IMR-90 (cell line): Measurements from ENCODE around the gene GLP2R. TPM values are rescaled to one million over a fixed set of nuclear protein-coding genes. Genes with fewer than 3 reads are reported as not detected.

Source experiments
- ATAC-seq: fragments of 200-7000 bp; cut with Tn5 transposase; 2 replicates; pipeline ENCODE4 v1.9.1; 2020; ENCODE audit warnings: low read depth, mild to moderate bottlenecking, moderate library complexity
- BruUV-seq: library from RNA; stranded (reverse); fragments of 400-500 nt; replicated peaks from 2 replicates; lab custom pipeline; 2021; lab: Mats Ljungman, UMichigan
- CTCF ChIA-PET: fragments of 300-600 bp; formaldehyde crosslinking; extraction: SDS; loops from one replicate; lab custom pipeline; 2021; ENCODE audit warnings: antibody characterized with exemption; lab: Yijun Ruan, JAX
- POLR2A ChIA-PET: fragments of 300-600 bp; sonication (Branson Sonifier 250); formaldehyde crosslinking; loops from one replicate; lab custom pipeline; 2022; ENCODE audit warnings: antibody characterized with exemption; ENCODE audit not compliant: unreplicated experiment; lab: Charles Lee
- DNase-seq: peaks from one replicate; pipeline ENCODE4 v3.0.0; 2013
- H2AFZ ChIP-seq: replicated peaks from 2 replicates; pipeline ENCODE3; 2013; ENCODE audit warnings: low read length, mild to moderate bottlenecking; ENCODE audit not compliant: poor library complexity
- H2AK5ac ChIP-seq: 2 replicates; pipeline ENCODE4 v1.6.1; 2013; ENCODE audit warnings: low read depth, low read length, inconsistent platforms
- H2AK9ac ChIP-seq: replicated peaks from 2 replicates; pipeline ENCODE3; 2013; ENCODE audit warnings: mild to moderate bottlenecking, low read depth, low read length, moderate library complexity; ENCODE audit not compliant: poor library complexity
- H2BK120ac ChIP-seq: 2 replicates; pipeline ENCODE4 v1.6.1; 2013; ENCODE audit warnings: low read depth, low read length, inconsistent platforms
- H2BK15ac ChIP-seq: 3 replicates; pipeline ENCODE4 v1.6.1; 2013; ENCODE audit warnings: low read depth, low read length, inconsistent platforms
- H2BK20ac ChIP-seq: 2 replicates; pipeline ENCODE4 v1.6.1; 2013; ENCODE audit warnings: low read depth, mild to moderate bottlenecking, inconsistent platforms, low read length, moderate library complexity
- H2BK5ac ChIP-seq: 2 replicates; pipeline ENCODE4 v1.6.1; 2013; ENCODE audit warnings: mild to moderate bottlenecking, low read depth, low read length, inconsistent platforms; ENCODE audit not compliant: poor library complexity, severe bottlenecking
- H3K14ac ChIP-seq: replicated peaks from 2 replicates; pipeline ENCODE4 v1.6.1; 2013; ENCODE audit warnings: low read depth, low read length, inconsistent platforms
- H3K18ac ChIP-seq: 2 replicates; pipeline ENCODE4 v1.6.1; 2013; ENCODE audit warnings: low read depth, low read length, control low read depth
- H3K23ac ChIP-seq: 2 replicates; pipeline ENCODE4 v1.6.1; 2013; ENCODE audit warnings: low read depth, low read length, inconsistent platforms
- H3K27ac ChIP-seq: 2 replicates; pipeline ENCODE4 v1.5.1; 2013; ENCODE audit warnings: mild to moderate bottlenecking, control low read depth, low read length; ENCODE audit not compliant: insufficient read depth
- H3K27me3 ChIP-seq: 2 replicates; pipeline ENCODE4 v1.6.1; 2013; ENCODE audit warnings: low read length; ENCODE audit not compliant: control insufficient read depth, insufficient read depth
- H3K36me3 ChIP-seq: 2 replicates; pipeline ENCODE4 v1.6.1; 2013; ENCODE audit warnings: low read length, mixed read lengths; ENCODE audit not compliant: control insufficient read depth, insufficient read depth
- H3K4ac ChIP-seq: 2 replicates; pipeline ENCODE4 v1.6.1; 2013; ENCODE audit warnings: low read depth, low read length, inconsistent platforms
- H3K4me1 ChIP-seq: 2 replicates; pipeline ENCODE4 v1.6.1; 2013; ENCODE audit warnings: low read length, mixed read lengths; ENCODE audit not compliant: control insufficient read depth, insufficient read depth
- H3K4me2 ChIP-seq: 2 replicates; pipeline ENCODE4 v1.6.1; 2013; ENCODE audit warnings: low read depth, mild to moderate bottlenecking, control low read depth, low read length, moderate library complexity
- H3K4me3 ChIP-seq: 2 replicates; pipeline ENCODE4 v1.5.1; 2013; ENCODE audit warnings: low read depth, mild to moderate bottlenecking, control low read depth, low read length, moderate library complexity; ENCODE audit not compliant: insufficient read depth
- H3K56ac ChIP-seq: 2 replicates; pipeline ENCODE4 v1.6.1; 2013; ENCODE audit warnings: low read length, inconsistent platforms; ENCODE audit not compliant: insufficient read depth; ENCODE audit errors: extremely low read depth
- H3K79me1 ChIP-seq, 2 experiments: 2 replicates each; pipeline ENCODE4 v1.6.1; 2013; ENCODE audit warnings: low read length in 2 of 2, inconsistent platforms in 1 of 2, low read depth in 1 of 2
- H3K9ac ChIP-seq: 2 replicates; pipeline ENCODE4 v1.6.1; 2013; ENCODE audit warnings: low read depth, low read length, control low read depth
- H3K9me1 ChIP-seq: 2 replicates; pipeline ENCODE4 v1.6.1; 2013; ENCODE audit warnings: low read length, inconsistent platforms; ENCODE audit not compliant: insufficient read depth
- H3K9me3 ChIP-seq: 2 replicates; pipeline ENCODE4 v1.6.1; 2013; ENCODE audit warnings: low read length; ENCODE audit not compliant: control insufficient read depth, insufficient read depth
- H4K20me1 ChIP-seq: 2 replicates; pipeline ENCODE4 v1.6.1; 2013; ENCODE audit warnings: low read length, inconsistent platforms; ENCODE audit not compliant: insufficient read depth
- H4K5ac ChIP-seq: 2 replicates; pipeline ENCODE4 v1.6.1; 2013; ENCODE audit warnings: mild to moderate bottlenecking, low read depth, low read length, control low read depth
- H4K8ac ChIP-seq, 2 experiments: 2 replicates each; pipeline ENCODE4 v1.6.1; 2013; ENCODE audit warnings: low read depth in 2 of 2, low read length in 2 of 2, control low read depth in 1 of 2, inconsistent platforms in 1 of 2
- H4K91ac ChIP-seq: 2 replicates; pipeline ENCODE4 v1.6.1; 2013; ENCODE audit warnings: low read depth, low read length, inconsistent platforms; ENCODE audit not compliant: insufficient read depth
- BHLHE40 ChIP-seq: fragments of 150-350 bp; IDR thresholded peaks from 2 replicates; pipeline ENCODE4 v1.6.1; 2016; ENCODE audit warnings: mild to moderate bottlenecking, low read depth, low read length
- CEBPB ChIP-seq: IDR thresholded peaks from 2 replicates; pipeline ENCODE4 v1.6.1; 2012; ENCODE audit warnings: low read depth, low read length, improper control_type of control experiment
- CHD1 ChIP-seq: IDR thresholded peaks from 2 replicates; pipeline ENCODE4 v1.6.1; 2012; ENCODE audit warnings: low read depth, low read length, improper control_type of control experiment
- CTCF ChIP-seq: conservative IDR thresholded peaks from 2 replicates; pipeline ENCODE4 v1.5.1; 2012; ENCODE audit warnings: mild to moderate bottlenecking, low read depth, low read length, improper control_type of control experiment
- ELK1 ChIP-seq: fragments of 150-350 bp; IDR thresholded peaks from 2 replicates; pipeline ENCODE4 v1.6.1; 2016; ENCODE audit warnings: low read depth, mild to moderate bottlenecking, low read length, moderate library complexity, borderline replicate concordance
- FOS ChIP-seq: fragments of 150-350 bp; IDR thresholded peaks from 2 replicates; pipeline ENCODE4 v1.6.1; 2016; ENCODE audit warnings: low read depth, low read length
- MAFK ChIP-seq: IDR thresholded peaks from 2 replicates; pipeline ENCODE4 v1.6.1; 2012; ENCODE audit warnings: low read depth, low read length, improper control_type of control experiment
- MAZ ChIP-seq: IDR thresholded peaks from 2 replicates; pipeline ENCODE4 v1.6.1; 2012; ENCODE audit warnings: low read depth, mild to moderate bottlenecking, low read length, improper control_type of control experiment, moderate library complexity, borderline replicate concordance
- MXI1 ChIP-seq: IDR thresholded peaks from 2 replicates; pipeline ENCODE4 v1.6.1; 2012; ENCODE audit warnings: low read depth, mild to moderate bottlenecking, low read length, moderate library complexity, borderline replicate concordance
- NFE2L2 ChIP-seq: fragments of 150-350 bp; IDR thresholded peaks from 2 replicates; pipeline ENCODE4 v1.6.1; 2016; ENCODE audit warnings: low read depth, mild to moderate bottlenecking, low read length
- POLR2A ChIP-seq: IDR thresholded peaks from 2 replicates; pipeline ENCODE4 v1.6.1; 2012; ENCODE audit warnings: mild to moderate bottlenecking, low read depth, low read length
- RAD21 ChIP-seq: IDR thresholded peaks from 2 replicates; pipeline ENCODE4 v1.6.1; 2012; ENCODE audit warnings: low read length, improper control_type of control experiment
- RCOR1 ChIP-seq: IDR thresholded peaks from 2 replicates; pipeline ENCODE4 v1.6.1; 2012; ENCODE audit warnings: mild to moderate bottlenecking, low read length, improper control_type of control experiment; ENCODE audit not compliant: insufficient replicate concordance
- RFX5 ChIP-seq: IDR thresholded peaks from 2 replicates; pipeline ENCODE4 v1.8.0; 2012; ENCODE audit warnings: low read depth, mild to moderate bottlenecking, low read length, moderate library complexity
- SMC3 ChIP-seq: fragments of 150-350 bp; IDR thresholded peaks from 2 replicates; pipeline ENCODE4 v1.6.1; 2016; ENCODE audit warnings: low read depth, mild to moderate bottlenecking, antibody characterized with exemption, low read length, moderate library complexity
- USF2 ChIP-seq: fragments of 150-350 bp; IDR thresholded peaks from 2 replicates; pipeline ENCODE4 v1.6.1; 2017; ENCODE audit warnings: mild to moderate bottlenecking, antibody characterized with exemption, low read length, low read depth
- WGBS, 2 experiments: methylation state at CpG; one replicate each; pipeline versions ENCODE4 v1.1.5 to v1.1.7; 2013; ENCODE audit warnings: missing lambda C conversion rate in 2 of 2; ENCODE audit not compliant: insufficient read length in 1 of 2; ENCODE audit errors: extremely low coverage in 2 of 2; 5-methylcytosine and 5-hydroxymethylcytosine counted together
- dilution Hi-C: fragments of 300-500 bp; cut with HindIII; formaldehyde crosslinking; loops from one replicate; pipeline ENCODE4 v1.14.3; 2018; ENCODE audit warnings: low sequenced_read_pairs; ENCODE audit not compliant: unreplicated experiment
- in situ Hi-C: fragments of 300-500 bp; cut with MboI; formaldehyde crosslinking; loops from 3 replicates; pipeline ENCODE4 v1.14.3; 2019; ENCODE audit warnings: low sequenced_read_pairs, inconsistent platforms, mixed read lengths
- intact Hi-C: fragments of 100-400 bp; cut with micrococcal nuclease; formaldehyde crosslinking; loops from 2 replicates; pipeline ENCODE4 v1.10.0; 2022
- polyA plus RNA-seq, 3 experiments: library from polyadenylated mRNA; depleted of rRNA; stranded (reverse); fragments of >200 nt; gene quantifications; 2 replicates each; pipeline ENCODE4 v1.2.3, GENCODE V29; 2012; ENCODE audit warnings: low replicate concordance in 1 of 3
- total RNA-seq: library from RNA; depleted of rRNA; stranded (reverse); fragments of >200 nt; gene quantifications from 2 replicates; pipeline ENCODE4 v1.2.3, GENCODE V29; 2012

GLP2R gene
- total and polyA plus RNA-seq, 2 of the 4 experiments (the other 2 are of a cell fraction), result 0.07 TPM; not detected in 1

- H2BK120ac ChIP-seq, result no peak overlapping the region
- H3K4me1 ChIP-seq, result no peaks in the 10 kb centered on the region
- peaks cover 2% of the 10 kb centered on the region for H3K9me3 ChIP-seq
- H2AK9ac ChIP-seq, result no peak overlapping the region
- H2BK15ac ChIP-seq, result no peak overlapping the region
- CTCF ChIA-PET, result no interaction called here
- no CpG with 5 or more reads among the region's 5 CpGs for WGBS, 2 experiments
- H3K27me3 ChIP-seq, result no peaks in the 10 kb centered on the region
- H3K27ac ChIP-seq, result no peak overlapping the region
- H2AK5ac ChIP-seq, result no peak overlapping the region
- BruUV-seq, result no TSS peak
- no peaks in the 10 kb centered on the region for H3K9me1 ChIP-seq
- no peak overlapping the region for H3K56ac ChIP-seq
- H3K4me2 ChIP-seq, result no peak overlapping the region
- H2BK5ac ChIP-seq, result no peak overlapping the region
- no peak overlapping the region for H3K9ac ChIP-seq
- POLR2A ChIA-PET, result no interaction called here
- H4K20me1 ChIP-seq, result no peaks in the 10 kb centered on the region
- DNase-seq (no peak), ATAC-seq (no peak)
- no peak overlapping the region for H4K91ac ChIP-seq
- H3K18ac ChIP-seq, result no peak overlapping the region
- intact Hi-C loops (no loop called here), in situ Hi-C loops (no loop called here), dilution Hi-C loops (no loop called here)
- no peaks in the 10 kb centered on the region for H3K36me3 ChIP-seq
- H3K23ac ChIP-seq, result no peak overlapping the region
- no peak overlapping the region for H4K5ac ChIP-seq
- TF ChIP-seq POLR2A, result no peak
- TF ChIP-seq CHD1, result no peak
- TF ChIP-seq RFX5, result no peak
- no peak for TF ChIP-seq USF2
- no peak for TF ChIP-seq FOS
- TF ChIP-seq SMC3, result no peak
- TF ChIP-seq CTCF, result no peak
- TF ChIP-seq NFE2L2, result no peak
- no peak for TF ChIP-seq MAFK
- TF ChIP-seq MAZ, result no peak
- TF ChIP-seq RCOR1, result no peak
- TF ChIP-seq RAD21, result no peak
- no peak for TF ChIP-seq ELK1
- no peak for TF ChIP-seq CEBPB
- no peak for TF ChIP-seq MXI1
- TF ChIP-seq BHLHE40, result no peak
- H3K4ac ChIP-seq, result no peak overlapping the region
- H2BK20ac ChIP-seq, result no peak overlapping the region
- no peak overlapping the region for H3K14ac ChIP-seq
- H3K79me1 ChIP-seq, result no peaks in the 10 kb centered on the region
- no peak overlapping the region for H2AFZ ChIP-seq
- no peak overlapping the region for H4K8ac ChIP-seq
- no peak overlapping the region for H3K4me3 ChIP-seq
These were observed 28.5 kb downstream of the GLP2R start for GRCh38 chr17:9854255-9854654.
